Smooth muscle cell (in vitro differentiated cells): Measurements from ENCODE around the gene IMPG2. TPM values are rescaled to one million over a fixed set of nuclear protein-coding genes. Genes with fewer than 3 reads are reported as not detected.

Source experiments
- DNase-seq: peaks from one replicate; lab custom pipeline; 2025; ENCODE audit not compliant: unreplicated experiment; lab: John Stamatoyannopoulos, UW
- H2AFZ ChIP-seq: fragments of 200-600 bp; sonication (generic); 2 replicates; pipeline ENCODE4 v1.6.0; 2016; ENCODE audit warnings: antibody characterized with exemption, low read depth, mild to moderate bottlenecking
- H3F3A ChIP-seq: fragments of 200-600 bp; sonication (generic); 2 replicates; pipeline ENCODE4 v1.6.0; 2017; ENCODE audit warnings: antibody characterized with exemption, low read depth
- H3K27ac ChIP-seq: fragments of 200-600 bp; sonication (generic); 2 replicates; pipeline ENCODE4 v1.5.1; 2016; ENCODE audit warnings: low read depth, mild to moderate bottlenecking
- H3K27me3 ChIP-seq: fragments of 200-600 bp; sonication (generic); 2 replicates; pipeline ENCODE4 v1.6.1; 2016; ENCODE audit warnings: low read depth, mild to moderate bottlenecking
- H3K36me3 ChIP-seq: fragments of 200-600 bp; sonication (generic); 2 replicates; pipeline ENCODE4 v1.5.1; 2016; ENCODE audit warnings: low read depth
- H3K4me1 ChIP-seq: fragments of 200-600 bp; sonication (generic); 2 replicates; pipeline ENCODE4 v1.5.1; 2016; ENCODE audit warnings: low read depth
- H3K4me2 ChIP-seq: fragments of 200-600 bp; sonication (generic); 2 replicates; pipeline ENCODE4 v1.6.0; 2016; ENCODE audit warnings: mild to moderate bottlenecking
- H3K4me3 ChIP-seq: fragments of 200-600 bp; sonication (generic); 2 replicates; pipeline ENCODE4 v1.5.1; 2016; ENCODE audit warnings: mild to moderate bottlenecking
- H3K79me2 ChIP-seq: fragments of 200-600 bp; sonication (generic); 2 replicates; pipeline ENCODE4 v1.6.0; 2016; ENCODE audit warnings: low read depth, mild to moderate bottlenecking
- H3K9ac ChIP-seq: fragments of 200-600 bp; sonication (generic); 2 replicates; pipeline ENCODE4 v1.6.0; 2016; ENCODE audit warnings: low read depth
- H3K9me3 ChIP-seq: fragments of 200-600 bp; sonication (generic); replicated peaks from 2 replicates; pipeline ENCODE4 v1.5.1; 2016; ENCODE audit warnings: low read depth
- H4K20me1 ChIP-seq: fragments of 200-600 bp; sonication (generic); 2 replicates; pipeline ENCODE4 v1.6.0; 2016; ENCODE audit warnings: low read depth
- WGBS: methylation state at CpG from one replicate; pipeline ENCODE4 v1.1.7; 2016; ENCODE audit warnings: low lambda C conversion rate; 5-methylcytosine and 5-hydroxymethylcytosine counted together
- polyA plus RNA-seq: library from polyadenylated mRNA; unstranded; fragments of >200 nt; fragmentation: Nextera tagmentation; extraction: Ambion mirVana; gene quantifications from 2 replicates; pipeline ENCODE4 v1.2.1, GENCODE V29; 2016
- total RNA-seq: library from RNA; depleted of rRNA; stranded (reverse); fragments of >200 nt; gene quantifications from 2 replicates; pipeline ENCODE4 v1.2.3, GENCODE V29; 2014
- TF ChIP-seq, protein P1 (sequence below): fragments of 200-600 bp; sonication (generic); IDR thresholded peaks from 2 replicates; pipeline ENCODE4 v1.5.1; 2017; ENCODE audit warnings: borderline replicate concordance, mild to moderate bottlenecking, antibody characterized with exemption; ENCODE audit not compliant: insufficient read depth, poor library complexity, severe bottlenecking

The IMPG2 gene
- total and polyA plus RNA-seq, 2 experiments from 2014 or later, result 0.03 to 0.67 TPM

DNA sequence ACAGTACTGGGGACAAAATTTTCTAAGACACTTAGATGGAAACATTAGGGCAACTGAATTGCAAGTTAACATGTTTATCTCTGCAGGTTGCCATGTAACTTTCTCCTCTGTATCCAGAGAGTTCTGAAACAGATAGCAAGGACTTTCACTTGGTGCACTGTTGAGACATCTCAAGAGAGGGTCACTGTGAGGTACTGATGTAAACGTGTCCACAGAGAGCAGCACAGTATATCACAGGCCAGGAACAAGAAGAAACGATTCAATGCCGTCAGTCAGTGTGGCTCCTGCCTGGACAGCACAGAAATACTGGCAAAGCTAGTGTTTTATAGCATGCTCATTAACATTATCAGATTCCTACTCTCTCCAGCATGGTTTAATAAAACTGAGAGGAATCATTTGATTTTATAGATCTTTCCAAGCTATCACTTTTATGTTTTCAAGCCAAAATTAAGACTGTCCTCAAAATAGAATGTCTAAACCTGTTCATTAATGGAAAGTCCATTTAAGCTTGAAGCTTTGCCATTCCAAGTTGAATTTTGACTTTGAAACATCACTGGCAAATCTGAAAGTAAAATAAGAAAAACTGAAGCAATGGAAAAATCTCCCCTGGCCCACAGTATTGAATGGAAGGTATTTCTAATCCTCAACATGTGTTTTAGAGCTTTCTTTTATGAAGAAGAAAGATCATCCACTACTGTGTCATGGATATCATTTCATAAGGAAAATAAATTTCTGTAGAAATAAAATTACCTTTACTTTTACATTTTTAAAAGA, 102.7 kb downstream of the IMPG2 start:
- Histone ChIP-seq H3K27me3 (no peaks in the 10 kb centered on the region), H3F3A (no peaks in the 10 kb centered on the region), H3K36me3 (no peaks in the 10 kb centered on the region), H3K9me3 (no peaks in the 10 kb centered on the region), H3K4me2 (no peak overlapping the region), H3K27ac (no peak overlapping the region), H3K79me2 (no peaks in the 10 kb centered on the region), H3K4me3 (no peak overlapping the region), H4K20me1 (no peaks in the 10 kb centered on the region), H3K9ac (no peak overlapping the region), H2AFZ (no peak overlapping the region), H3K4me1 (no peaks in the 10 kb centered on the region)
- DNase-seq, result no peak
- TF ChIP-seq, protein P1, sequence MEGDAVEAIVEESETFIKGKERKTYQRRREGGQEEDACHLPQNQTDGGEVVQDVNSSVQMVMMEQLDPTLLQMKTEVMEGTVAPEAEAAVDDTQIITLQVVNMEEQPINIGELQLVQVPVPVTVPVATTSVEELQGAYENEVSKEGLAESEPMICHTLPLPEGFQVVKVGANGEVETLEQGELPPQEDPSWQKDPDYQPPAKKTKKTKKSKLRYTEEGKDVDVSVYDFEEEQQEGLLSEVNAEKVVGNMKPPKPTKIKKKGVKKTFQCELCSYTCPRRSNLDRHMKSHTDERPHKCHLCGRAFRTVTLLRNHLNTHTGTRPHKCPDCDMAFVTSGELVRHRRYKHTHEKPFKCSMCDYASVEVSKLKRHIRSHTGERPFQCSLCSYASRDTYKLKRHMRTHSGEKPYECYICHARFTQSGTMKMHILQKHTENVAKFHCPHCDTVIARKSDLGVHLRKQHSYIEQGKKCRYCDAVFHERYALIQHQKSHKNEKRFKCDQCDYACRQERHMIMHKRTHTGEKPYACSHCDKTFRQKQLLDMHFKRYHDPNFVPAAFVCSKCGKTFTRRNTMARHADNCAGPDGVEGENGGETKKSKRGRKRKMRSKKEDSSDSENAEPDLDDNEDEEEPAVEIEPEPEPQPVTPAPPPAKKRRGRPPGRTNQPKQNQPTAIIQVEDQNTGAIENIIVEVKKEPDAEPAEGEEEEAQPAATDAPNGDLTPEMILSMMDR, result no peak
- WGBS, result 90% methylated on average over 3 of the region's 3 CpGs

DNA sequence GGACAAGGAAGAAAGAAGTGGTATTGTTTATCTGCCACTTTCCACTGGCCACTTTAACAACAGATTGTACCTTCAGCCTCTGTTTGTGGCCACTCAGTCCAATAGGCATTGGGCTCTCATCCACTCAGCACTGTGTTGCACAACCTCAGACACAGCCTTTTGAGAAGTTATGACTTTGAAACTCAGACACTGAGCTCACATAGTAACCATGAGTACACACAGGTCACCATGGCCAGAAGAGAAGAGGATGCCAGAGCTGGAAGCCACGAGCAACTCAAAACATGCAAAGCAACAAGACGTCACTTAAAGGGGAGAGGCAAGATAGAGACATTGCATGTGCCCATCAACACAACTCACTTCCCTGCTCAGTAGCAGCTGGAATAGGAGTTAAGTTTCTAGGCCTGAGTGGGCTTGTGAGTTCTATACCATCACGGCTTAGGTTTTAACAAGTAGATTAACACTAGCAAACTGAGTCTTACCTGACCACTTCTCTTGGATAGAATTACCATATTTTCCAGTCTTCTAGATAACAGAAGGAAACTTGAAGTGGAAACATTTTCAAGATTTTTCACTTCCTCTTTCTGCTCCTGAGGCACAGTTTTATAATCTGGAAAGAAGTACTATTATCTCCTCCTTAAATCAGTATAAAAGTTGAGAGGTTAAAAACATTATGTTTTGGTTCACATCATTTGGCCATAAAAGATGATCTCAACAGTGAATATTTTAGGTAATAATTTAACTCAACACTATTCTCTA, 103.5 kb downstream of the IMPG2 start:
- Histone ChIP-seq H4K20me1 (no peaks in the 10 kb centered on the region), H3K36me3 (no peaks in the 10 kb centered on the region), H3K9me3 (no peaks in the 10 kb centered on the region), H3K4me3 (no peak overlapping the region), H3K79me2 (no peaks in the 10 kb centered on the region), H3K27me3 (no peaks in the 10 kb centered on the region), H3K27ac (no peak overlapping the region), H3K9ac (no peak overlapping the region), H2AFZ (no peak overlapping the region), H3K4me1 (no peaks in the 10 kb centered on the region), H3K4me2 (no peak overlapping the region), H3F3A (no peaks in the 10 kb centered on the region)
- no peak for DNase-seq
- TF ChIP-seq, protein P1, result no peak
- 86% methylated on average over 3 of the region's 3 CpGs for WGBS

DNA sequence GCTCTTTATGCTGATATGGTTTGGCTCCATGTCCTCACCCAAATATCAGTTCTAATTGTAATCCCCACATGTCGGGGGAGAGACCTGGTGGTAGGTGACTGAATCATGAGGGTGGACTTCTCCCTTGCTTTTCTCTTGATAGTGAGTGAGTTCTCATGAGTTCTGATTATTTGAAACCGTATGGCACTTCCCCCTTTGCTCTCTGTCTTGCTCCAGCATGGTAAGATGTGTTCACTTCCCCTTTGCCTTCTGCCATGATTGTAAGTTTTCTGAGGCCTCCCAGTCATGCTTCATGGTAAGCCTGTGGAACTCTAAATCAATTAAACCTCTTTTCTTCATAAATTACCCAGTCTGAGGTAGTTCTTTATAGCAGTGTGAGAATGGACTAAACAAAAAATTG, 107.6 kb downstream of the IMPG2 start:
- Histone ChIP-seq H3K36me3 (no peaks in the 10 kb centered on the region), H3K79me2 (no peaks in the 10 kb centered on the region), H3F3A (no peaks in the 10 kb centered on the region), H4K20me1 (no peaks in the 10 kb centered on the region), H3K4me3 (no peak overlapping the region), H2AFZ (no peak overlapping the region), H3K27me3 (no peaks in the 10 kb centered on the region), H3K9ac (no peak overlapping the region), H3K4me1 (no peaks in the 10 kb centered on the region), H3K4me2 (no peak overlapping the region), H3K9me3 (no peaks in the 10 kb centered on the region), H3K27ac (no peak overlapping the region)
- TF ChIP-seq, protein P1, result no peak
- 77% methylated on average over 2 of the region's 2 CpGs for WGBS
- DNase-seq, result no peak
